Small intestine (tissue), 7 donors: Measurements from ENCODE around the gene QRFP. TPM values are rescaled to one million over a fixed set of nuclear protein-coding genes. Genes with fewer than 3 reads are reported as not detected.

ENCODE experiments used
- DNase-seq, 2 donors: peaks; one replicate each; pipeline versions ENCODE4 v3.0.0 to v3.0.0-alpha.2; 2013
- FAIRE-seq: peaks from 2 replicates; lab custom pipeline; 2012; peaks lifted over from hg19 to GRCh38; lab: Jason Lieb, UNC
- H3K27ac ChIP-seq, 3 donors: one replicate each; pipeline ENCODE4 v1.5.1; 2013; ENCODE audit warnings: low read length in 2 of 3, mild to moderate bottlenecking in 2 of 3, control low read depth in 1 of 3, inconsistent platforms in 1 of 3, low read depth in 1 of 3, moderate library complexity in 1 of 3
- H3K27me3 ChIP-seq, 3 donors: one replicate each; pipeline ENCODE4 v1.6.1; 2013; ENCODE audit warnings: low read length in 3 of 3, inconsistent platforms in 1 of 3; ENCODE audit not compliant: control insufficient read depth in 3 of 3, insufficient read depth in 3 of 3
- H3K36me3 ChIP-seq, 3 donors: one replicate each; pipeline ENCODE4 v1.6.1; 2013; ENCODE audit warnings: low read length in 3 of 3, inconsistent platforms in 1 of 3, low read depth in 1 of 3, mild to moderate bottlenecking in 1 of 3, moderate library complexity in 1 of 3; ENCODE audit not compliant: control insufficient read depth in 3 of 3, insufficient read depth in 2 of 3
- H3K4me1 ChIP-seq, 3 donors: one replicate each; pipeline ENCODE4 v1.6.1; 2013; ENCODE audit warnings: low read length in 2 of 3, inconsistent platforms in 1 of 3, low read depth in 1 of 3, mild to moderate bottlenecking in 1 of 3, moderate library complexity in 1 of 3; ENCODE audit not compliant: control insufficient read depth in 3 of 3, insufficient read depth in 2 of 3
- H3K4me3 ChIP-seq, 3 donors: one replicate each; pipeline ENCODE4 v1.5.1; 2013; ENCODE audit warnings: low read length in 3 of 3, control low read depth in 1 of 3, inconsistent platforms in 1 of 3, low read depth in 1 of 3, mild to moderate bottlenecking in 1 of 3, moderate library complexity in 1 of 3
- H3K9me3 ChIP-seq, 2 donors: one replicate each; pipeline ENCODE4 v1.6.1; 2013; ENCODE audit warnings: low read depth in 1 of 2, low read length in 1 of 2; ENCODE audit not compliant: control insufficient read depth in 2 of 2, insufficient read depth in 1 of 2
- WGBS, 3 donors: extraction: QIAGEN DNeasy Blood & Tissue Kit; methylation state at CpG; one replicate each; pipeline ENCODE4 v1.1.7; 2013; 5-methylcytosine and 5-hydroxymethylcytosine counted together
- polyA plus RNA-seq, 4 donors: library from polyadenylated mRNA; stranded (reverse) in 3 of 4; unstranded in 1 of 4; fragments of 200-250 nt in 3 of 4; fragments of 120-200 nt in 1 of 4; gene quantifications; one replicate each; pipeline versions ENCODE4 v1.2.1 to v1.2.3, GENCODE V29; 2013
- donor health status: healthy with polysubstance abuse.
- donor health status: control.
- donor health status: control.
- donor health status: Bipolar disorder and iron deficiency.
- donor health status: healthy.

The QRFP gene
- polyA plus RNA-seq, 4 donors: 0.12 to 0.37 TPM; not detected in 2

DNA sequence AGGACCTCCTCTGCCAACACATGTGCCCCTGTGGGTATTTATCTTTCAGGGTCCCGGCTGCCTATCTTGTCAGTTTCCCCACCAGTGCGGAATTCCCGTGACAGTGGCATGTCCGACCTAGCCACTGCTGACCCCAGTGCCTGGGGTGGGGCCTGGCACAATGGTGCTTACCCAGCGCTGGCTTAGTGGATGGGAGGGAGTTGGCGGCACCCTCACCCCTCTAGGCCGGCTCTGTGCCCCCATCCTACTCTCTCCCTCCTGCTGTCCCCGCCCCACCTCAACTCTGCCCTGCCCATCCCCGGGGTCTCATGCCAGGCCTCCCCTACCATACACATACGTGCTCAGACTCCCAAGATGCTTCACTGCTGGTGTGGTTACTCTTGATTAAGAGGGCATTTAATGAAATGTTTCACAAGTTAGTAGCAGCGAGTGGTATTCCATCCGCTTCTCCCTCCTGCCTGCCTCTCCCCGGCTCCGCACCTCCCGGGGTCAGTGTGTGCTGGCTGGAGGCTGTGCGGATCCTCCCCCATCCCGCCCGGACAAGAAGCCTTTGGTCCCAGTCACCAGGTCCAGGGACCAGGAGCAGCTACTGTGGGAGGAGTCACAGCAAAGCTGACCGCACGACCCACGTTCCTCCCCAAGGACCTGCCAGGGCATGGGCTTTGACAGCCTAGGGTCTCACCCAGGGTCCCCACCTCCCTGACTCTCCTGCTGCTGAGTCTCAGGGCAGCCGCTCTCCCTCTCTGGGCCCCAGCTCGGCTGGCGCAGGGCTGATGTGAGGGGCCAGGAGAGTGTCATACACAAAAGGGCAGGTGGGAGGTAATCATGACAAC is 9.5 kb upstream of the QRFP start:
- WGBS, 3 donors: 78 to 80% (median 79%) methylated on average over 24 of the region's 24 CpGs
- no peak overlapping the region for H3K4me3 ChIP-seq
- H3K9me3 ChIP-seq: no peaks in the 10 kb centered on the region
- no peaks in the 10 kb centered on the region for H3K36me3 ChIP-seq
- FAIRE-seq (no peak), DNase-seq (no peak)
- H3K27ac ChIP-seq: no peak overlapping the region
- no peaks in the 10 kb centered on the region for H3K4me1 ChIP-seq
- peaks cover 0 to 3% (median under 1%) of the 10 kb centered on the region in 3 donors for H3K27me3 ChIP-seq

DNA sequence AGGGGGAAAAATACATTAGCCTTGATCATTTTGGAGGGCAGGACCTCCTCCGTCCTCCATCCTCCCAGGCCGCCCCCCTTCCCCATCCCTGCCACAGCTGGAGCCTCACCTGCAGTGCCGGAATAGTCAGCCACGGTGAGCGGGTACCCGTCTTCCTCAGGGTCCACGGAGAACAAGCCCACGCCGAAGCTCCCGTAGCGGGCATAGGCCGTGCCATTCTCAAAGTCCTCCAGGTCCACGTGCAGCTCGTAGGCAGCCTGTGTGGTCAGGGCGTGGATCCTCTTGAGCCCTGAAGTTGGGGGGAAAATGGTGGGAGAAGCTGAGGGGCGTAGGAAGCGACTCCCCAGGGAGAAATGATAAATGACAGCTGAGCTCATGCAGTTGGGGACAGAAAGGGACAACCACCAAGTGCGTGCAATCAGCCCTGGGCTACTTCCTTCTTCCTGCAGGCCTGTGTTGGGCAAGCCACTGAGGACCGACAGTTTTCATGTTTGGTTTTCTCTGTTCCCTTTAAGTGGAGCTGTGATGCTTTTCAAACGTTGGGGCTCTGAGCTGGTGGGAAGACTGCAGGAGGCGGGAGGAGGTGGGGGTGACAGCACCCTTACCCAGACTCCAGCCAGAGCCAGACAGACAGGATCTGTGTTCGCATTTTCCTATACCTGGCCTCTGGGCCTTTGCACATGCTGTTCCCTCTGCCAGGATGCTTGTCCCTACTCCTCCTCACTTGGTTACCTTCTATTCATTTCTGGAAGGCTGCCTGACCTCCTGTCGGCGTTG is 8.7 kb upstream of the QRFP start:
- WGBS, 3 donors: 90 to 92% (median 90%) methylated on average over 24 of the region's 24 CpGs
- DNase-seq: no peak
- Histone ChIP-seq H3K27me3 (peaks cover 0 to 8% (median 3%) of the 10 kb centered on the region in 3 donors), H3K4me1 (no peaks in the 10 kb centered on the region), H3K9me3 (no peaks in the 10 kb centered on the region), H3K27ac (no peak overlapping the region), H3K36me3 (no peaks in the 10 kb centered on the region), H3K4me3 (no peak overlapping the region)
- FAIRE-seq: no peak

DNA sequence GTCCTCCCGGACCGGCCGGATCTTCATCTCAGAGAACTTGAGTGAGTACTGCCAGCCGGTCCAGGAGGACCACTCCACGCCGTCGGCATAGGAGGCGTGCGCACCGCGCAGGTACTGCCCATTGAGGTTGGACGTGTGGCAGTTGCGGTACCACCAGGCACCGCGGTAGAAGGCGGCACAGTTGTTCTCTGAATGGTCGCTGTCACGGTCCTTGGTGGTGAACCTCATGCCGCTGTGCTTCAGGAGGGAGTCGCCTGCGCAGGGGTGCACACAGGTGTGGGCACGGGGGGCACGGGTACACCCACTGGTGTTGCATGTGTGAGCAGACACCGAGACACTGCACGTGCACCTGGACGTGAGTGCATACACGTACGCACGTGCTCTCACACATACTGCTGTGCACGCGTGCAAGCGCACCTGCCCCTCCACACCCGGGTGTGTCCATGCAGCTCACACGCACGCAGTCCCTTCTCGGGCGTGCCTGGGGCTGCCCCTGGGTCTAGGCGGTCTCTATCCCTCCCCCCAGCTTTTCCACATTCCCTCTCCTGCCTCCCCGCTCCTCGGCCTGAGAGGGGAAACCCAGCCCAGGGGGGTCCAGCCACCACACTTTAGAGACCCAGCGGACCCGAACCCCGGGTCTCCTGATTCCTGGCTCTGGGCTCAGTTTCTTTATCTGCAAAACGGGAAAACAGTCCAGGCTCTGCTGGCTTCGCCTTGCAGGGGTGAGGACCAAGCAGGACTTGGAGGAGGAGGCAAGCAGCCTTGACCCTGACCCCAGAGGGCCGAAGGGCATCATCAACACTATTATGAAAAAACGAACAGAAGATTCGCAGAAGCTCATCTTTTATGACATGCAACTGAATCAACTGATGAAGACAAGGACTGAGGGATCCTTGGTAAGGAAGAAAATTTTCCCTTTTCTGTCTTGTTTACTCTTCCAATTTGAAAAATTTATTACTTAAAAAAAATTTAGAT is 7.7 kb upstream of the QRFP start:
- H3K27ac ChIP-seq: no peak overlapping the region
- 78 to 85% (median 82%) methylated on average over 46 to 48 of the region's 48 CpGs for WGBS, 3 donors
- DNase-seq (no peak), FAIRE-seq (no peak)
- H3K4me1 ChIP-seq: no peaks in the 10 kb centered on the region
- H3K9me3 ChIP-seq: no peaks in the 10 kb centered on the region
- no peak overlapping the region for H3K4me3 ChIP-seq
- no peaks in the 10 kb centered on the region for H3K36me3 ChIP-seq
- H3K27me3 ChIP-seq: peaks cover 0 to 12% (median 3%) of the 10 kb centered on the region in 3 donors

DNA sequence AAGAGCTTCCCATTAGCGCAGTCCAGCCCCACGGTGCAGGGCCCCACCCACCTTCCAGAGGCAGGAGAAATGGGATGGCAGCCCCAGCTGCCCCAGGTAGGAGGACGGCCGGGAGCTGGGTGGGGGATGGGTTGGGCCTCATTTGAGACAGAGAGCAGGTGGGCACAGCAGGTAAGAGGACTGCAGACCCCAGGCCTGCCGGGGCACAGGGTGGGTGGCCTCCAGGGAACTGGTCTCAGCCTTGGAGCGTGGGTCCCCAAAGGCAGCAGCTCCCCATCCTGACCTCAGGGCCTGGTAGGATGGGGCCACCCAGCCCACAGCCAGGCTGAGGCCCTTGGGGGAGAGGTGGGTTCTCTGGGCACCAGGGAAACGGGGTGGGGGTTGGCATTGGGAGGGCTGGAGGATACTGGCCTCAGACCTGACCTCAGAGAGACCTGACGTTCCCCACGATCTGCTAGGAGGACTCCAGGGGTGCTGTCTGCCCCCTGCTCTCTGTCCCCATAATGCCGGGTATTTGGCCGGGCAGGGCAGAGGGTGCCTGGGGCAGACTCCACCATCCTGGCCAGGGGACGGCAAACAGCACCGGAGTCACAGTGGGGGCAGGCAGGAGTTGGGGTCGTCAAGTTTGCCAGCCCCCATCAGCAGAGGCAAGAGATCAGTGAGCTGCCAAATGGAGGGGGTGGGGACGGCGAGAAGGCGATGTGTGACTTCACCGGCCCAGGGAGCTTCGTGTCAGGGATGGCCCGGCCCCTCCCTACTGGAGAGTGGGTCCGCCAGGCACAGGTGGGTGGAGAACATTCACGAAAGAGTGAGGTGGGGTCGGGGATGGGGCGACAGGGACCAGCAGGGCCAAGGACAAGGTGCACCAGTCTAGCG is 6.8 kb upstream of the QRFP start:
- 71 to 78% (median 74%) methylated on average over 25 of the region's 25 CpGs for WGBS, 3 donors
- H3K9me3 ChIP-seq: no peaks in the 10 kb centered on the region
- H3K4me3 ChIP-seq: no peak overlapping the region
- FAIRE-seq (no peak), DNase-seq (no peak)
- H3K36me3 ChIP-seq: no peaks in the 10 kb centered on the region
- no peaks in the 10 kb centered on the region for H3K4me1 ChIP-seq
- peaks cover 0 to 13% (median 3%) of the 10 kb centered on the region in 3 donors for H3K27me3 ChIP-seq
- no peak overlapping the region for H3K27ac ChIP-seq

DNA sequence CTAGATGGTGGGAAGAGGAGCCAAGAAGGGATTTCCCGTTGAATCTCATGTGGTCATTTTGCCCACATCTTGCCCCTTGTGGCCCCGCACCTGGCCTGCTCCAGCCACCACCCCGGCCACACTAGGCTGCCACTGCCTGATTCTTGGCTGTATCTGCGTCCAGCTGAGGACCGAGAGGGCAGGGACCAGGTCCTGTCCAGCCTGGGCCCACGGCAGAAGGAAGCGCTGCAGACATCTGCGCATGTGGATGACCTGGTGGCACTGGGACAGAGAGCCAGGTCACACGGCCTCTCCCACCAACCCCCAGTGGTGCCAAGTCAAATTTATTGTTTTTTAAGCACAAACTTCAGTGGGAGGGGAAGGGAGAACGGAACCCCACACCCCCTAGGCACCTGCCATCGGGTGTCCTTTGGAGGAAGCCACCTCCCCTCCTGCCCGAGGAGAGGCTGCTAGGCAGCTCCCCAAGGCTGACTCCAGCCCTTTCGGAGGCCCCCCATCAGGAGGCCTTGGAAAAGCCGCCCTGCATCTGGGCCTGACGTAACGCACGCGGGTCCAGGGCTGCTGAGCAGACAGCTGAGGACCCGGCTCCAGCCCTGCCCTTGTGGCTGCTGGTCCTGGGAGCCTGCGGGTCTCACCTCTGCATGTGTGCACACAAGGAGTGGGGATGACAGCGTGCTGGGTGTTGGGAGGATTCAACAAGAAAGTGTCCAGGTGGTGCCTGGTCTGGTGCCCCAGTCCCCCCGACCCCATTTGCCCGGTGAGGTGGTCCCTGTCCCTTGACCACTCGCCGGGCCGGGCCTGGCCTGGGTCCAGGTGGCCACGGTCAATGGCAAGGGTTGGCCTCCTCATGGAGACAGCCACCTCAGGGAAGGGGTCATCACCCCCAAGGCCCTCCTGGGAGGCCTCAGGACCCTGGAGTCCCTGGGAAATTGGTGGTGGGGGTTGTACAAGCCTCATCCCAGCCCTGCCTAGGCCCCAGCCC is 5.9 kb upstream of the QRFP start:
- H3K4me1 ChIP-seq: no peaks in the 10 kb centered on the region
- no peaks in the 10 kb centered on the region for H3K9me3 ChIP-seq
- 82 to 85% (median 83%) methylated on average over 26 to 27 of the region's 27 CpGs for WGBS, 3 donors
- FAIRE-seq (no peak), DNase-seq (no peak)
- no peak overlapping the region for H3K27ac ChIP-seq
- no peaks in the 10 kb centered on the region for H3K36me3 ChIP-seq
- peaks cover 0 to 13% (median 3%) of the 10 kb centered on the region in 3 donors for H3K27me3 ChIP-seq
- H3K4me3 ChIP-seq: no peak overlapping the region

DNA sequence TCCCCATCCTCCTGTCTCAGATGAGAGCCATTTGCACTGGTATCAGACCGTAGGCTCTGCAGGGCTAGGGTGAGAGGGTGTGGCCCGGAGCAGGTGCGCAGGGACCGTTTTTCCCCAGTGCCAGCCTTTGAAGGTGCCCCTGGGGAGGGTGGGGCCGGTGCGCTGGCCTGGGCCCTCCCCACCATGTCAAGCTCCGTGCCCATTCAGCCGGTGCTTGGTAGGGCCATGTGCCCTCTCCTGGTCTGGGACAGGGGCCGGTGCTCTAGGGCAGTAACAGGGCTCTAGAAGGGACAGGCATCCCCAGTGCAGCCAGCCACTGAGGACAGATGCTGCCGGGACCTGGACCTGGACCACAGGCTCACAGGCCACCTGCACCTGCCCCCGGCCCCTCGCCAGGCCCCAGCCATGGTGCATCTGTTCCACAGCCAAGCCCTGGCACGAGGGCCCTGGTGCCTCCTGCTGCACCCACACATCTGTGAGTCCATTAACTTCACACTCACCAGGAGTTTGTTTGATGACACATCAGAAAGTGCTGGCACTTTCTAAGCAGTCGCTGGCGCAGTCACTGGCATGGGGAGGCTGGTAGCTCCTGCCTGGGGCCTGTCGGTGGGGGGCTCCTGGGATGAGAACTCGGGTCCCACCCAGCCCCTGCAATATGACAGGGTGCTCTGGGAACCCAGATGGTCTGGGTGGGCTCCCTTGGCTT is 5.0 kb upstream of the QRFP start:
- Histone ChIP-seq H3K27me3 (peaks cover 0 to 13% (median 3%) of the 10 kb centered on the region in 3 donors), H3K27ac (no peak overlapping the region), H3K36me3 (no peaks in the 10 kb centered on the region), H3K4me3 (no peak overlapping the region), H3K9me3 (no peaks in the 10 kb centered on the region), H3K4me1 (no peaks in the 10 kb centered on the region)
- no peak for FAIRE-seq
- 20 to 61% (median 39%) methylated on average over 17 of the region's 17 CpGs for WGBS, 3 donors
- no peak for DNase-seq
